ENCODE results near the gene SLC1A5.

The SLC1A5 gene

GRCh38 chr19:46823049-46823448, 34.7 kb upstream of the SLC1A5 start:
- TF ChIP-seq MAX (IDR thresholded peaks at IDR 0.05): no peak
- no peak for TF ChIP-seq ZBTB7A (IDR thresholded peaks at IDR 0.05; ENCODE audit: low read depth)
- TF ChIP-seq USF1 (IDR thresholded peaks at IDR 0.05): no peak
- no peak for TF ChIP-seq RAD21 (IDR thresholded peaks at IDR 0.05; ENCODE audit: low read depth)
- TF ChIP-seq EP300 (IDR thresholded peaks at IDR 0.05; ENCODE audit: borderline replicate concordance): no peak
- TF ChIP-seq CEBPB (IDR thresholded peaks at IDR 0.05): no peak
- TF ChIP-seq EGR1 (IDR thresholded peaks at IDR 0.05): no peak

GRCh38 chr19:46821512-46822409, 33.4 kb upstream of the SLC1A5 start:
- TF ChIP-seq EGR1 (IDR thresholded peaks at IDR 0.05): no peak
- no peak for TF ChIP-seq TEAD4 (IDR thresholded peaks at IDR 0.05)
- no peak for TF ChIP-seq FOXM1 (IDR thresholded peaks at IDR 0.05; ENCODE audit: borderline replicate concordance, low read depth)
- TF ChIP-seq ZBTB7A (IDR thresholded peaks at IDR 0.05; ENCODE audit: low read depth): no peak
- no peak for TF ChIP-seq CREB1 (IDR thresholded peaks at IDR 0.05; ENCODE audit: low read depth)
- no peak for TF ChIP-seq USF1 (IDR thresholded peaks at IDR 0.05)
- TF ChIP-seq CEBPB (IDR thresholded peaks at IDR 0.05): no peak
- no peak for TF ChIP-seq YY1 (IDR thresholded peaks at IDR 0.05; ENCODE audit: low read depth)
- TF ChIP-seq MAX (IDR thresholded peaks at IDR 0.05): no peak
- TF ChIP-seq TAF1 (IDR thresholded peaks at IDR 0.05; ENCODE audit: low read depth): no peak
- no peak for TF ChIP-seq NFIC (IDR thresholded peaks at IDR 0.05)
- no peak for TF ChIP-seq RAD21 (IDR thresholded peaks at IDR 0.05; ENCODE audit: low read depth)
- TF ChIP-seq REST (IDR thresholded peaks at IDR 0.05; ENCODE audit: low read depth): no peak
- TF ChIP-seq TCF12 (IDR thresholded peaks at IDR 0.05; ENCODE audit: low read depth): no peak
- TF ChIP-seq EP300 (IDR thresholded peaks at IDR 0.05; ENCODE audit: borderline replicate concordance): no peak

GRCh38 chr19:46818812-46819211, 30.4 kb upstream of the SLC1A5 start:
- TF ChIP-seq TCF12 (IDR thresholded peaks at IDR 0.05; ENCODE audit: low read depth) (no peak), TAF1 (IDR thresholded peaks at IDR 0.05; ENCODE audit: low read depth) (no peak), REST (IDR thresholded peaks at IDR 0.05; ENCODE audit: low read depth) (no peak), RAD21 (IDR thresholded peaks at IDR 0.05; ENCODE audit: low read depth) (no peak), NFIC (IDR thresholded peaks at IDR 0.05) (no peak), YY1 (IDR thresholded peaks at IDR 0.05; ENCODE audit: low read depth) (no peak), CEBPB (IDR thresholded peaks at IDR 0.05) (no peak), ZBTB7A (IDR thresholded peaks at IDR 0.05; ENCODE audit: low read depth) (no peak), EP300 (IDR thresholded peaks at IDR 0.05; ENCODE audit: borderline replicate concordance) (no peak), TEAD4 (IDR thresholded peaks at IDR 0.05) (no peak), MAX (IDR thresholded peaks at IDR 0.05) (no peak)

- TF ChIP-seq RAD21 (IDR thresholded peaks at IDR 0.05; ENCODE audit: low read depth): no peak
- TF ChIP-seq REST (IDR thresholded peaks at IDR 0.05; ENCODE audit: low read depth): no peak
- no peak for TF ChIP-seq TEAD4 (IDR thresholded peaks at IDR 0.05)
- TF ChIP-seq YY1 (IDR thresholded peaks at IDR 0.05; ENCODE audit: low read depth): no peak
- no peak for TF ChIP-seq MAX (IDR thresholded peaks at IDR 0.05)
- TF ChIP-seq ZBTB7A (IDR thresholded peaks at IDR 0.05; ENCODE audit: low read depth): no peak
- TF ChIP-seq USF1 (IDR thresholded peaks at IDR 0.05): no peak
- TF ChIP-seq TCF12 (IDR thresholded peaks at IDR 0.05; ENCODE audit: low read depth): no peak
- TF ChIP-seq FOXM1 (IDR thresholded peaks at IDR 0.05; ENCODE audit: borderline replicate concordance, low read depth): no peak
- no peak for TF ChIP-seq CREB1 (IDR thresholded peaks at IDR 0.05; ENCODE audit: low read depth)
- no peak for TF ChIP-seq TAF1 (IDR thresholded peaks at IDR 0.05; ENCODE audit: low read depth)
- no peak for TF ChIP-seq EP300 (IDR thresholded peaks at IDR 0.05; ENCODE audit: borderline replicate concordance)
- no peak for TF ChIP-seq EGR1 (IDR thresholded peaks at IDR 0.05)
- no peak for TF ChIP-seq NFIC (IDR thresholded peaks at IDR 0.05)
Measured at GRCh38 chr19:46815833-46816627, 27.6 kb upstream of the SLC1A5 start.

Measured in Ishikawa (cell line).